ENCODE measurements around the gene HIRA.

The HIRA gene

GRCh38 chr22:19398652-19399051 lies 32.9 kb downstream of the HIRA start:
- H3K9me3 ChIP-seq (ENCODE audit: control insufficient read depth, low read length) = no peaks in the 10 kb centered on the region
- H3K36me3 ChIP-seq (ENCODE audit: control insufficient read depth, insufficient read depth, low read length) = peaks cover 15% of the 10 kb centered on the region
- 86 to 92% methylated on average over 2 of the region's 2 CpGs for WGBS, 2 experiments
- no peak overlapping the region for H3K27ac ChIP-seq (ENCODE audit: insufficient read depth, low read depth, low read length, poor library complexity, severe bottlenecking)
- H3K27me3 ChIP-seq (ENCODE audit: control insufficient read depth, insufficient read depth, low read length, poor library complexity, severe bottlenecking) = no peaks in the 10 kb centered on the region
- no peaks in the 10 kb centered on the region for H3K4me1 ChIP-seq (ENCODE audit: control insufficient read depth, insufficient read depth, low read length)
- H3K4me3 ChIP-seq (ENCODE audit: insufficient read depth, low read depth, low read length) = no peak overlapping the region

GRCh38 chr22:19398206-19398605 lies 33.3 kb downstream of the HIRA start:
- Histone ChIP-seq H3K4me1 (ENCODE audit: control insufficient read depth, insufficient read depth, low read length) (no peaks in the 10 kb centered on the region), H3K4me3 (ENCODE audit: insufficient read depth, low read depth, low read length) (no peak overlapping the region), H3K27me3 (ENCODE audit: control insufficient read depth, insufficient read depth, low read length, poor library complexity, severe bottlenecking) (no peaks in the 10 kb centered on the region), H3K27ac (ENCODE audit: insufficient read depth, low read depth, low read length, poor library complexity, severe bottlenecking) (no peak overlapping the region), H3K36me3 (ENCODE audit: control insufficient read depth, insufficient read depth, low read length) (peaks cover 15% of the 10 kb centered on the region), H3K9me3 (ENCODE audit: control insufficient read depth, low read length) (no peaks in the 10 kb centered on the region)
- WGBS, 2 experiments = 91 to 94% methylated on average over 6 of the region's 6 CpGs

GRCh38 chr22:19397734-19398104 lies 33.8 kb downstream of the HIRA start:
- peaks cover 15% of the 10 kb centered on the region for H3K36me3 ChIP-seq (ENCODE audit: control insufficient read depth, insufficient read depth, low read length)
- no peak overlapping the region for H3K27ac ChIP-seq (ENCODE audit: insufficient read depth, low read depth, low read length, poor library complexity, severe bottlenecking)
- no peaks in the 10 kb centered on the region for H3K9me3 ChIP-seq (ENCODE audit: control insufficient read depth, low read length)

DNA sequence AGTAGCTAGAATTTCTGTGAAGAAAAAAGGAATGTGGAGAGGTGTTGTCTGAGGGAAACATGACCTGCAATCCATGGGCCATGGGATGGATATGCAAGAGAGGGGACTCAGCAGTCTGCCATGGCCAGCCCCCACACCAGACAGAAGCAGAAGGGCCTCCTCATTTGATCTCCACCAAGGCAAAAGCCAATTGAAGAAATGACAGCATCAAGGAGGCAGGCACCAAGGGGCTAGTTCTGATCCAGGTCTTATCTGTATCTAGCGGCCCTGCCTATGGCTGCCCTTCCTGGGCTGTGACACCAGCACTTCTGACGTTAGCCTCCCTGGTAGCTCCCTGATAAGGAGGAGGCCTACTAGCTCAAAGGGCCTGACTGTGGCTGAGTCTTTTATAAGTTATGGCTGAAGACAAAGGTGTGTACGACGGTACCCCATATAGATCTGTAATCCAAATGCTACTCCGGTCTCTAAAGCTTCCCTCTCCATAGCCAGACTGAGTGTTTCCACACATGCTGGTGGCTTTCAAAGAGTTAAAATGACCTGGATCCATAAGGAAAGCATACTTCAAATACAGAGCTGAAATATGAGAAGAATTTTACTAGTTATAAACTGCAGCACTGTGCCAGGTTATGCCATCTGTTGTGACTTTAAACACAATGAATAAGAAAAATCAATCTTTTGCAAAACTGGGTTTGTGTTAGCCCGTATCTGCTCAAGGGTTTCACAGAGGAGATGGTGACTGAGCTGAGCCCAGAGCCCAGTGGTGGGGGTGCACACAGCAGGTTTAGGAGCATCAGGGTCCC lies 34.4 kb downstream of the HIRA start:
- no peak overlapping the region for H3K27ac ChIP-seq (ENCODE audit: insufficient read depth, low read depth, low read length, poor library complexity, severe bottlenecking)
- no peaks in the 10 kb centered on the region for H3K27me3 ChIP-seq (ENCODE audit: control insufficient read depth, insufficient read depth, low read length, poor library complexity, severe bottlenecking)
- WGBS, 2 experiments = 96% methylated on average over 6 of the region's 6 CpGs
- no peaks in the 10 kb centered on the region for H3K9me3 ChIP-seq (ENCODE audit: control insufficient read depth, low read length)
- no peaks in the 10 kb centered on the region for H3K4me1 ChIP-seq (ENCODE audit: control insufficient read depth, insufficient read depth, low read length)
- H3K4me3 ChIP-seq (ENCODE audit: insufficient read depth, low read depth, low read length) = no peak overlapping the region
- peaks cover 17% of the 10 kb centered on the region for H3K36me3 ChIP-seq (ENCODE audit: control insufficient read depth, insufficient read depth, low read length)

More at GRCh38 chr22:19397734-19398104, 33.8 kb downstream of the HIRA start:
- Histone ChIP-seq H3K4me1 (ENCODE audit: control insufficient read depth, insufficient read depth, low read length) (no peaks in the 10 kb centered on the region), H3K27me3 (ENCODE audit: control insufficient read depth, insufficient read depth, low read length, poor library complexity, severe bottlenecking) (no peaks in the 10 kb centered on the region), H3K4me3 (ENCODE audit: insufficient read depth, low read depth, low read length) (no peak overlapping the region)
- WGBS, 2 experiments = 96 to 99% methylated on average over 3 of the region's 3 CpGs

DNA sequence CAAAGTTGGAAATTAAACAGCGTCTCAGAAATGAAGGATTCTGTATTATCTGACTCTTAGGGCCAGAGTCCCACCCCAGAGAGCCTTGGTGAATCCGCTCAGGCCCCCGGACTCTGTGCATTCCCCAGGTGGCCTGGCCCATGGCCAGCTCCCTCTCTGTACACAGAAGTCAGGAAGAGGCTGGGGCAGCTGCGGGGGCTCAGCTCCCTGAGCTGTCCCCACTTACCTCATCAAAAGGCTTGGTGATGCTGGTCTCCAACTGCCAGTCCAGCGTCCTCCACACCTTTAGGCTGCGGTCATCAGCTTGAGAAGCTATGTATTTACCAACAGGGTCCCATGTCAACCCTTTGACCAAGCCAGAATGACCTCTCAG lies 35.0 kb downstream of the HIRA start:
- H3K27me3 ChIP-seq (ENCODE audit: control insufficient read depth, insufficient read depth, low read length, poor library complexity, severe bottlenecking) = no peaks in the 10 kb centered on the region
- no peaks in the 10 kb centered on the region for H3K9me3 ChIP-seq (ENCODE audit: control insufficient read depth, low read length)
- peaks cover 19% of the 10 kb centered on the region for H3K36me3 ChIP-seq (ENCODE audit: control insufficient read depth, insufficient read depth, low read length)
- WGBS, 2 experiments = 97 to 98% methylated on average over 6 of the region's 6 CpGs
- no peak overlapping the region for H3K4me3 ChIP-seq (ENCODE audit: insufficient read depth, low read depth, low read length)
- no peak overlapping the region for H3K27ac ChIP-seq (ENCODE audit: insufficient read depth, low read depth, low read length, poor library complexity, severe bottlenecking)
- H3K4me1 ChIP-seq (ENCODE audit: control insufficient read depth, insufficient read depth, low read length) = no peaks in the 10 kb centered on the region

DNA sequence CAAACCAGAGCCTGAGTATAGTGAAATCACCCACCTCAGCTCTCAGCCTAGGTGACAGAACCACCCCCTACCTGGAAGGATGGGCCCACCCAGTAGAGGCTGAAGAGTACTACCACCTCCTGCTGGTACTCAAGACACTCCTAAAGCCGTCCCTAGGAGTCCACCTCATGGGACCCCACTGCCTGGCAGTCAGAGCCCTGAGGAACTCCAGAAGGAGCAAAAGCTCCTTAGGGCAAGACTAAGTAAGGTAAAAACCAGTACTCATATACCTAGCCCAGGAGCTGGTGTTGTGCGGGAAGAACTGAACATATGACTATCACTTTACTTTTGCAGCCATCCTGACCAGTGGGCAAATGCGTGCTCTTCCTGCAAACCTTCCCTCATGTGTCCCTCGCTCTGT lies 36.3 kb downstream of the HIRA start:
- H3K4me1 ChIP-seq (ENCODE audit: control insufficient read depth, insufficient read depth, low read length) = no peaks in the 10 kb centered on the region
- no peaks in the 10 kb centered on the region for H3K9me3 ChIP-seq (ENCODE audit: control insufficient read depth, low read length)
- H3K36me3 ChIP-seq (ENCODE audit: control insufficient read depth, insufficient read depth, low read length) = peaks cover 19% of the 10 kb centered on the region
- no peak overlapping the region for H3K27ac ChIP-seq (ENCODE audit: insufficient read depth, low read depth, low read length, poor library complexity, severe bottlenecking)
- WGBS, 2 experiments = 96 to 97% methylated on average over 4 of the region's 4 CpGs
- H3K4me3 ChIP-seq (ENCODE audit: insufficient read depth, low read depth, low read length) = no peak overlapping the region
- no peaks in the 10 kb centered on the region for H3K27me3 ChIP-seq (ENCODE audit: control insufficient read depth, insufficient read depth, low read length, poor library complexity, severe bottlenecking)

DNA sequence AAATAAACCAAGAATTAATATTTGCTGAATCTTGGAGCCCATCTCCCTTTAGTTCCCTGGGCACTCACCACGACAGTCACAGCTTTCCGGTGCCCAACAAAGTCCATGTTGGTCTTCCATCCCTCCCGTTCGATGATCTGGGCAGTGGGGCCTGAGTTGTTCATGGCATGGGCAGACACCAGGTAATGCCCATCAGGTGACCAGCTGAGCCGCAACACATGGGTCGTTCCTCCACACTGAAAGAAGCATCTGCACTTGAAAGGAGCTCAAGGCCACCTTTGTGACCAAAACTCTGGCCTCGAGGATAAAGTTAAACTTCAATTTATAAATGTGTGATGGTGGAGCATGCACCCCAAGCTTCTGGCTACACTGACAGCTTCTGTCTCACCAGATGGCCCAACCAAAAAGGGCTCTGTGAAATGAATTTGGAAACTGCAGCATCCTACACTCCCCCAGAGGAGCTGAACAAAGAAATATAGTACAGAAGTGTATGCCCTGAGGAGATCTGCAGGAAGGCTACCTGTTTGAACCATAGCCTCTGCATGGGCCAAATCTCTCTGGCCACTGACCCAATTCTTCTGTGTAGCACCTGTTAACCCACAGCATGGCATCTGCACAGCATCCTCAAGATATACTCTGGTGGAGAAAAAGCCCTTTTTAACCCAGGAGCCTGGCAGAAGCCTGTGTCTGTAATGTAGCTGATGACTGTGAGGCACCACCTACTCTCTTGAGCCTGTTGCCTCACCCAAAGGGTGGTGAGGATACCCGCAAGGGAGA lies 37.1 kb downstream of the HIRA start:
- no peak overlapping the region for H3K27ac ChIP-seq (ENCODE audit: insufficient read depth, low read depth, low read length, poor library complexity, severe bottlenecking)
- no peaks in the 10 kb centered on the region for H3K27me3 ChIP-seq (ENCODE audit: control insufficient read depth, insufficient read depth, low read length, poor library complexity, severe bottlenecking)
- no peak overlapping the region for H3K4me3 ChIP-seq (ENCODE audit: insufficient read depth, low read depth, low read length)
- 90 to 95% methylated on average over 8 of the region's 8 CpGs for WGBS, 2 experiments
- H3K9me3 ChIP-seq (ENCODE audit: control insufficient read depth, low read length) = no peaks in the 10 kb centered on the region
- no peaks in the 10 kb centered on the region for H3K4me1 ChIP-seq (ENCODE audit: control insufficient read depth, insufficient read depth, low read length)
- peaks cover 21% of the 10 kb centered on the region for H3K36me3 ChIP-seq (ENCODE audit: control insufficient read depth, insufficient read depth, low read length)

DNA sequence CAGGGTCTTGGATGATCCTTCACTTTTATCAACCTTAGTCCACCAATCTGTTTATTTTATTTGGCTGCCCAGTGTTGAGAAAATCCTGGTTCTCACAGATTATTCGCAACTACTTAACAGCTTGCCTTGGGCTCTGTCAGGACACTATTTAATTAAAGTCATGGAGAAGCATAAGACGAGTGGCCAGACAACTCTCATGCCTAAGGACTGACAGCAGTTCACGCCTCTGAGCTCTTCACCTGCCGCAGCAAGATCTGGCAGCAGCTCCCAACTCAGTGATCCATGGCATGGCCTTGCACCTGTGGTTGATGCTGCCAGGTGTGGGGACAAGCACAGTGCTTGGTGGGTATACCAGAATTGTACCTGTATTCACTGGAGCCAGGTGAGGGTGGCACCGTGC lies 37.8 kb downstream of the HIRA start:
- Histone ChIP-seq H3K36me3 (ENCODE audit: control insufficient read depth, insufficient read depth, low read length) (peaks cover 24% of the 10 kb centered on the region), H3K27me3 (ENCODE audit: control insufficient read depth, insufficient read depth, low read length, poor library complexity, severe bottlenecking) (no peaks in the 10 kb centered on the region), H3K4me1 (ENCODE audit: control insufficient read depth, insufficient read depth, low read length) (no peaks in the 10 kb centered on the region), H3K4me3 (ENCODE audit: insufficient read depth, low read depth, low read length) (no peak overlapping the region), H3K9me3 (ENCODE audit: control insufficient read depth, low read length) (no peaks in the 10 kb centered on the region), H3K27ac (ENCODE audit: insufficient read depth, low read depth, low read length, poor library complexity, severe bottlenecking) (no peak overlapping the region)
- 85% methylated on average over 5 of the region's 5 CpGs for WGBS, 2 experiments

DNA sequence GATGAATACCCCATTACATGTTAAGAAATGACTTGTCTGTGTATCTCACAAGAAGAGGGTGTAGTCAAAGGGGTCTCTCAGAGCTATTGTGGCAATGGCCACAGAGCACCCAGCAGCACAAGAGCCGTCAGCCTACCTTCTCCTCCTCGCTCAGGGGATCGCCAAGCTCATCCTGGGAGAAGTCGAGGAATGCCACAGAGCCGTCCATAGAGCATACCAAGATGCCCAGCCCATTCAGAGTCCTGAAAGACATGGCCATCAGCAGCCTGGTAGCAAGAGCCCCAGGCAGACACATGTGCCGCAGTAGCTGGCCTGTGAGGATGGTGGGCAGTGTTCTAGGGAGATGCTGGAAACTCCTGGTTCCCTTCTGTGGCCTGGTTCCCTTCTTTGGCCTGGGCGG lies 44.0 kb downstream of the HIRA start:
- Histone ChIP-seq H3K4me1 (ENCODE audit: control insufficient read depth, insufficient read depth, low read length) (no peaks in the 10 kb centered on the region), H3K27me3 (ENCODE audit: control insufficient read depth, insufficient read depth, low read length, poor library complexity, severe bottlenecking) (no peaks in the 10 kb centered on the region), H3K9me3 (ENCODE audit: control insufficient read depth, low read length) (no peaks in the 10 kb centered on the region), H3K4me3 (ENCODE audit: insufficient read depth, low read depth, low read length) (no peak overlapping the region), H3K36me3 (ENCODE audit: control insufficient read depth, insufficient read depth, low read length) (peaks cover 62% of the 10 kb centered on the region), H3K27ac (ENCODE audit: insufficient read depth, low read depth, low read length, poor library complexity, severe bottlenecking) (no peak overlapping the region)
- WGBS, 2 experiments = 96 to 98% methylated on average over 6 to 7 of the region's 7 CpGs

GRCh38 chr22:19387038-19387437 lies 44.5 kb downstream of the HIRA start:
- Histone ChIP-seq H3K4me3 (ENCODE audit: insufficient read depth, low read depth, low read length) (no peak overlapping the region), H3K27ac (ENCODE audit: insufficient read depth, low read depth, low read length, poor library complexity, severe bottlenecking) (no peak overlapping the region), H3K36me3 (ENCODE audit: control insufficient read depth, insufficient read depth, low read length) (peaks cover 62% of the 10 kb centered on the region), H3K4me1 (ENCODE audit: control insufficient read depth, insufficient read depth, low read length) (no peaks in the 10 kb centered on the region), H3K9me3 (ENCODE audit: control insufficient read depth, low read length) (no peaks in the 10 kb centered on the region), H3K27me3 (ENCODE audit: control insufficient read depth, insufficient read depth, low read length, poor library complexity, severe bottlenecking) (no peaks in the 10 kb centered on the region)
- WGBS, 2 experiments = 91 to 97% methylated on average over 2 of the region's 2 CpGs

Measured in ectodermal cell (in vitro differentiated cells).